Adrenal gland (tissue), 5 donors: ENCODE measurements around the gene DNAI7.

ENCODE experiments used
- POLR2A ChIP-seq, 2 donors: fragments of 450-650 bp; IDR thresholded peaks; one replicate each; pipeline ENCODE4 v1.6.1; 2017; ENCODE audit warnings: antibody characterized with exemption in 2 of 2, mild to moderate bottlenecking in 2 of 2, moderate library complexity in 1 of 2
- TF ChIP-seq, protein P1 (sequence below), 6 experiments: fragments of 450-650 bp in 4 of 6; fragments of 200-600 bp in 2 of 6; sonication (generic) in 1 of 6; IDR thresholded peaks; 1 replicate in 5 of 6; 2 replicates in 1 of 6; pipeline versions ENCODE4 v1.5.1 to v1.8.0; 2016 to 2021; ENCODE audit warnings: antibody characterized with exemption in 6 of 6, mild to moderate bottlenecking in 2 of 6, moderate library complexity in 1 of 6
- donor health status: DM: no; HTN: no; CAD: no.

DNA sequence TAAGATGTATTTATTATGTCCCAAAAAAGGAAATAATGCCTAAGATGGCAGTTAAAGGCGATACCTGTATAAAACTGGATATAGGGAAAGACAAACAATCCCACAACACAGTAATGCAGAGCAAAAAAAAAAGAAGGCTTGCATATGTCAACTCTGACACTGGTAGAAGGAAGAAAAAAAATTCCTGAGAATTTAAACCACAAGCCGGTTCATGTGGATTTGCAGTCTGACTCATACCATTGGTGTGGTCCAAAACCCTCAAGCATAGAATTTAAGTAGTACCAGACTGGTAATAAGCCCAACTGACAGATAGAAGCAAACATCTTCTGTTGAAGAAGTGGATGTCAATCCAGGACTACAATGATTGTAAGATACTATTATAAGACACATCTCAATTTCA lies 7.2 kb downstream of the DNAI7 start:
- TF ChIP-seq, protein P1, sequence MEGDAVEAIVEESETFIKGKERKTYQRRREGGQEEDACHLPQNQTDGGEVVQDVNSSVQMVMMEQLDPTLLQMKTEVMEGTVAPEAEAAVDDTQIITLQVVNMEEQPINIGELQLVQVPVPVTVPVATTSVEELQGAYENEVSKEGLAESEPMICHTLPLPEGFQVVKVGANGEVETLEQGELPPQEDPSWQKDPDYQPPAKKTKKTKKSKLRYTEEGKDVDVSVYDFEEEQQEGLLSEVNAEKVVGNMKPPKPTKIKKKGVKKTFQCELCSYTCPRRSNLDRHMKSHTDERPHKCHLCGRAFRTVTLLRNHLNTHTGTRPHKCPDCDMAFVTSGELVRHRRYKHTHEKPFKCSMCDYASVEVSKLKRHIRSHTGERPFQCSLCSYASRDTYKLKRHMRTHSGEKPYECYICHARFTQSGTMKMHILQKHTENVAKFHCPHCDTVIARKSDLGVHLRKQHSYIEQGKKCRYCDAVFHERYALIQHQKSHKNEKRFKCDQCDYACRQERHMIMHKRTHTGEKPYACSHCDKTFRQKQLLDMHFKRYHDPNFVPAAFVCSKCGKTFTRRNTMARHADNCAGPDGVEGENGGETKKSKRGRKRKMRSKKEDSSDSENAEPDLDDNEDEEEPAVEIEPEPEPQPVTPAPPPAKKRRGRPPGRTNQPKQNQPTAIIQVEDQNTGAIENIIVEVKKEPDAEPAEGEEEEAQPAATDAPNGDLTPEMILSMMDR (IDR thresholded peaks at IDR 0.05), result no peak
- TF ChIP-seq POLR2A (IDR thresholded peaks at IDR 0.05), result no peak
